PFSK-1 (cell line): ENCODE data around the gene FYB1.

Experiments
- POLR2AphosphoS5 ChIP-seq: IDR thresholded peaks from 2 replicates; pipeline ENCODE4 v1.6.1; 2012; ENCODE audit warnings: low read depth, mild to moderate bottlenecking, control low read depth, low read length, moderate library complexity
- TAF1 ChIP-seq: IDR thresholded peaks from 2 replicates; pipeline ENCODE4 v1.6.1; 2012; ENCODE audit warnings: low read length, control low read depth, borderline replicate concordance; ENCODE audit not compliant: insufficient read depth

- no peak for TF ChIP-seq POLR2AphosphoS5
- TF ChIP-seq TAF1 = no peak
These were observed 26.8 kb downstream of the FYB1 start for GRCh38 chr5:39192450-39193160.
